NB4 (cell line): ENCODE data around the gene TRIM45.
A peak's percentile ranks its signal among the peaks of the same experiment; 100 is the strongest.

Source experiments
- DNase-seq: peaks from one replicate; pipeline ENCODE4 v3.0.0; 2010; ENCODE audit warnings: low read depth
- H3K4me3 ChIP-seq: one replicate; pipeline ENCODE4 v1.5.1; 2011; ENCODE audit warnings: mild to moderate bottlenecking, low read depth, low read length, moderate library complexity
- CTCF ChIP-seq: IDR thresholded peaks from one replicate; pipeline ENCODE4 v1.5.1; 2012; ENCODE audit warnings: low read depth, low read length
- MAX ChIP-seq: IDR thresholded peaks from 2 replicates; pipeline ENCODE4 v1.6.1; 2011; ENCODE audit warnings: low read depth, low read length
- MYC ChIP-seq: IDR thresholded peaks from 2 replicates; pipeline ENCODE4 v1.6.1; 2011; ENCODE audit warnings: low read depth, low read length
- POLR2A ChIP-seq: IDR thresholded peaks from 2 replicates; pipeline ENCODE4 v1.6.1; 2011; ENCODE audit warnings: mild to moderate bottlenecking; ENCODE audit not compliant: insufficient read length; ENCODE audit errors: extremely low read depth

TRIM45 gene

GRCh38 chr1:117079737-117080136 is 41.8 kb downstream of the TRIM45 start:
- H3K4me3 ChIP-seq = no peak overlapping the region
- no peak for DNase-seq
- TF ChIP-seq MAX (no peak), POLR2A (no peak)

GRCh38 chr1:117077267-117077666 is 44.3 kb downstream of the TRIM45 start:
- DNase-seq = peak; percentile 38
- H3K4me3 ChIP-seq = no peak overlapping the region
- no peak for TF ChIP-seq MYC
- TF ChIP-seq CTCF = no peak
- no peak for TF ChIP-seq MAX
- TF ChIP-seq POLR2A = no peak

- H3K4me3 ChIP-seq = no peak overlapping the region
Measured at GRCh38 chr1:117076648-117077047, 44.9 kb downstream of the TRIM45 start.

GRCh38 chr1:117070124-117070523 is 51.4 kb downstream of the TRIM45 start:
- TF ChIP-seq MYC = no peak
- no peak for TF ChIP-seq MAX
- TF ChIP-seq POLR2A = no peak
- TF ChIP-seq CTCF = no peak
- no peak for DNase-seq

More at GRCh38 chr1:117076648-117077047, 44.9 kb downstream of the TRIM45 start:
- DNase-seq = no peak
- no peak for TF ChIP-seq MAX
- no peak for TF ChIP-seq CTCF
- TF ChIP-seq POLR2A = no peak
- TF ChIP-seq MYC = no peak

GRCh38 chr1:117069220-117069844 is 52.2 kb downstream of the TRIM45 start:
- DNase-seq = no peak
- no peak for TF ChIP-seq MAX
- TF ChIP-seq POLR2A = no peak
- no peak for TF ChIP-seq MYC
- no peak for TF ChIP-seq CTCF
- H3K4me3 ChIP-seq = no peak overlapping the region

More at GRCh38 chr1:117070124-117070523, 51.4 kb downstream of the TRIM45 start:
- no peak overlapping the region for H3K4me3 ChIP-seq

- DNase-seq = no peak
- no peak overlapping the region for H3K4me3 ChIP-seq
- TF ChIP-seq CTCF (no peak), MYC (no peak), MAX (no peak)
Measured at GRCh38 chr1:117068580-117068979, 53.0 kb downstream of the TRIM45 start.
